Panc1 (cell line): Measurements from ENCODE around the gene TAAR9.

Source experiments
- CTCF ChIP-seq: fragments of 450-650 bp; IDR thresholded peaks from 2 replicates; pipeline ENCODE4 v1.5.1; 2017; ENCODE audit warnings: mild to moderate bottlenecking
- POLR2AphosphoS5 ChIP-seq: IDR thresholded peaks from 2 replicates; pipeline ENCODE4 v1.6.1; 2012; ENCODE audit warnings: mild to moderate bottlenecking, low read depth, low read length, moderate library complexity
- REST ChIP-seq, 2 experiments: IDR thresholded peaks; 2 replicates each; pipeline ENCODE4 v1.6.1; 2011 to 2012; ENCODE audit warnings: low read depth in 2 of 2, control low read depth in 1 of 2, low read length in 1 of 2, mild to moderate bottlenecking in 1 of 2, moderate library complexity in 1 of 2; ENCODE audit not compliant: insufficient read depth in 1 of 2

GRCh38 chr6:132520953-132521352, 17.1 kb upstream of the TAAR9 start:
- TF ChIP-seq CTCF, result no peak
- TF ChIP-seq POLR2AphosphoS5, result no peak
- no peak for TF ChIP-seq REST (IDR thresholded peaks at IDR 0.05; ENCODE audit: insufficient read depth in 1 of 2, low read depth in 2 of 2, low read length in 1 of 2)
